NCI-H1417 treated with DMSO at 0.1 percent for 48 hours (cell line): Measurements from ENCODE around the gene NOL4L.

Experiments used
- DNase-seq: peaks from one replicate; lab custom pipeline; 2025; lab: John Stamatoyannopoulos, UW

The NOL4L gene

DNA sequence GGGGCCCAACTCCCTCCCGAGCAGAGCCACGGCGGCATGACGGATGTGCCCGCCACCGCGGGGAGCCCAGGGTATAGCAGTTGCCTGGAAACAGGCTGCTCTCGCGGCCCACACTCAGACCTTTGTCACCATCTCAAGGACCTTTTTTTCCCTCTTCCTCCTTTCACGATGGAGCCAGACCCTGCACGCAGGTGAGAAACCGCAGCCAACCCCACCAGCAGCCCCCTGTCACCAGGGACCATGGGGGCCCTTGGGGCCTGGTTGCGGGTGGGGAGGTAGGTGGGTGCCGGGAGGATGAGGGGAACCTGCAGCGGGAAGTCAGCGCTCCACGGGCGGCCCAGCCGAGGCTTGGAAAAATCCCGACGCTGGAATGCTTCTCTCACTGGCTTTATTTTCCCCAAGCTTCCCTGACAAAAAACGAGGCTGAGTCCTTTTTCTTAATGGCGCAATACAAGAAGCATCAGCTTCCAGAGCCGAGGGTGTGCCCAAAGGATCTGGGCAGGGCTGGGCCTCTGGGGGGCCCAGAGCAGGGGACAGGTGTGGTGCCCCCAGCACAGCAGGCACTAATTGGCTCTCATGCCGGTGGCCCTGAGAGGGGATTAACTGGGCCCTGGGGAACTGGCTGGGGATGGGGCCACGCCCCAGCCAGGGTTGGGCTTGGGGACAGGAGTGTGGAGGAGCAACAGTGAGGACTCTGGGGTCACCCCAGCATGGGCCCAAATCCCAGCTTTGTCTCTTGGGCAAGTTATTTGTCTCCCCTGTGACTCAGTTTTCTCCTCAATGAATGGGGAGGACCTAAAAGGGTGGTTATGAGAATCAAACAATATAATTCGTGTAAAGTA lies 23.9 kb downstream of the NOL4L start:
- peak; percentile 39 for DNase-seq

DNA sequence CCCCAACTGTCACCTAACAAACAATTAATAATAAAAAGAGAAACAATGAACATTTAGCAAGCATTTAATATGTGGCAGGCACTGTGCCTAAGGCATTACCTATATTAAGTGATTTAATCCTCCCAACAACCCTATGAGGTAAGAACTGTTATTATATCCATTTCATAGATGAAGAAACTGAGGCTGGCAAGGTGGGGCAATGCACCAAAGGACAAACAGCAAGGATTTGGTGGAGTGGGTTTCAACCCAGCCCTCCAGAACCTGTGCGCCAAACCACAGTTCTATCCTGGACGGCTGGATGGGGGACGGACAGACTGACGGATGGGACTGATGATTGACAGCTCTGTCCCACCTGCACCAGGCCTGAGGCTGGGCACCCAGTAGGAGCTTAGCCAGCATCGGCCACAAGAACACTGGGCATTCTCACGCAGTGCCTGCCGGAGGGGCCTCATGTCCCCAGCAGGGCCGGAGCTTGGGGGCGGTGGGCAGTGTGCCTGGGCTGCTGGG lies 24.6 kb downstream of the NOL4L start:
- no peak for DNase-seq

DNA sequence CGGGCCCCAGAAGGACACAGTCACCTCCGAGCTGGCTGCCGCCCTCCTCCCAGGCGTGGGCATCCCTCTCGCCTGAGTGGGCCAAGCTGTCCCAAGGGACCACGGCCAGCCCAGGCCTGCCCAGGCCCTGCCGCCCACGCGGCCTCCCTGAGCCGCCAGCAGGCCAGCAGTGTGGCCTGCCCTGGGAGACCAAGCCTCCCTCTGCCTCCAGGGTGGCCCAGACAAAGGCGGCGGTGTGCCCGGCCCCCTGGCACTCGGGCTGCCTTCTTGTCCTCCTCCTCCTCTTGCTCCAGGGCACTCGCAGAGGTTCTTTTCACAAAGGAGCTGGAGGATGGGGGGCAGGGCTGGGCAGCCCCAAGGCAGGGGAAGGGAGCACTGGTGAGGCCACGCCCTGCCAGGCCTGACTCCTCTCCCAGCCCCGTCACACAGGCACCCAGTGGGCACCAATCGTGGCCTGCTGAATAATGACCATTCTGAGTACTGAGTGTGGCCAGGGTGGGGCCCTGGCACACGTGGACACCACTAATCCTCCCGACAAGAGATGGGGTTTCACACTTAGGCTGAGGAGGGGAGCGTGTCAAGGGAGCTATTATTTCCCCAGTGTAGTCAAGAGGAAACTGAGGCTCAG lies 25.3 kb downstream of the NOL4L start:
- DNase-seq, result no peak

DNA sequence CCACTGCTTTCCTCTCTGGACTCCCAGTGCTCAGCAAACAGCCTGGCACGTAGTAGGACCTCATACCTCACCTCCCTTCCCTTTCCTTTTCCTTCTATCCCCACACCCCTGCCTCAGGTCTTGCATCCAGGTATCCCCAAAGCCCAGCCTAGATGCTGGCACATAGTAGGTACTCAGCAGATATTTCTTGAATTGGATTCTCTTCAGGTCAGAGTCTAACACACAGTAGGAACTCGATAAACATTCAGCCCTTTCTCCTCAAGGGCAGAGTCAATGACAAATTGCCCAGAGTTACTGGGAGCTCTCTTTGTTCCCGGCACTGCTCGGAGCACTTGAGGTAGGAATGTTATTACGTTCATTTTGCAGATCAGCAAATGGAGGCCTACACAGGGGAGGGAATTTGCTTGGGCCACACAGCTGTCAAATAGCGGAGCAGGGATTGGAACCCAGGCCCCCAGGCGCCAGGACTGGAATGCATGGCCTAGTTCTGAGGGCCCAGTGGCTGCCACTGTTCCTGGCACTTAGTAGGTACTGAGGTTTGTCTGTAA lies 25.9 kb downstream of the NOL4L start:
- DNase-seq, result no peak

DNA sequence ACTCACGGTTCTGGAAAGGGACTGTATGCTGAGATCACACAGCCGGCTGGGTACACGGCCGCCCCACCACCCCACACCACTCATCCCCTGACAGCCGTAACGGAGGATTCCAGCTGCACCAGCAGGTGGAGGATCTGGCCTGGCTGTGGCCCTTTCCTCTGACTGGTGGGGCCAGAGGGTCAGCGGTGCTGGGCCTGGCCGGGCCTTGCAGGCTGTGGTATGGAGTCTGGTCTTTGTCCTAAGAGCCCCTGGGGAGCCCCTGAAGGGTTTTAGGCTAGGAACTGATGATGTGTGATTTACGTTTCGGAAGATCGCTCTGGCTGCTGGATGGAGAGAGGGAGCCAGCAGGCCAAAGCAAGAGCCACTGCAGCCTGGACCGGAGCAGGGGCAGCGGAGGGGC lies 26.6 kb downstream of the NOL4L start:
- no peak for DNase-seq

DNA sequence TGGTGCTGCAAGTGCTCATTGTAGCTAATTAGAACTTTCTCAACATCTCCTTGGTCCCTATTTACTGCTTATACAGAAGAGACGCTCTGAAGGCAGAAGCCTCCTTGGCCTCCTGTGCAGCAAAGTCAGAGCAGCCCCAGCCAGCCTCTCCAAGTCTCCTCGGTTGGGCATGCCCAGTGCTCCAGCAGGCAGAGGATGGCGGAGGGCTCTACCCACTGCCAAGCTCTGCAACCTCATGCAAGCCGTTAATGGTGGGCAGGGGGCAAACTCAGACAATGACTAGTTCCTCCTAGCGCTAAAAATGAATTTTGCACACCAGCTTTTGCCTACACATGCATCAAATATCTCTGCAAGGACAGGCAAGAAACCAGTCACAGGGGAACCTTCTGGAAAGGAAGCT lies 27.8 kb downstream of the NOL4L start:
- no peak for DNase-seq

DNA sequence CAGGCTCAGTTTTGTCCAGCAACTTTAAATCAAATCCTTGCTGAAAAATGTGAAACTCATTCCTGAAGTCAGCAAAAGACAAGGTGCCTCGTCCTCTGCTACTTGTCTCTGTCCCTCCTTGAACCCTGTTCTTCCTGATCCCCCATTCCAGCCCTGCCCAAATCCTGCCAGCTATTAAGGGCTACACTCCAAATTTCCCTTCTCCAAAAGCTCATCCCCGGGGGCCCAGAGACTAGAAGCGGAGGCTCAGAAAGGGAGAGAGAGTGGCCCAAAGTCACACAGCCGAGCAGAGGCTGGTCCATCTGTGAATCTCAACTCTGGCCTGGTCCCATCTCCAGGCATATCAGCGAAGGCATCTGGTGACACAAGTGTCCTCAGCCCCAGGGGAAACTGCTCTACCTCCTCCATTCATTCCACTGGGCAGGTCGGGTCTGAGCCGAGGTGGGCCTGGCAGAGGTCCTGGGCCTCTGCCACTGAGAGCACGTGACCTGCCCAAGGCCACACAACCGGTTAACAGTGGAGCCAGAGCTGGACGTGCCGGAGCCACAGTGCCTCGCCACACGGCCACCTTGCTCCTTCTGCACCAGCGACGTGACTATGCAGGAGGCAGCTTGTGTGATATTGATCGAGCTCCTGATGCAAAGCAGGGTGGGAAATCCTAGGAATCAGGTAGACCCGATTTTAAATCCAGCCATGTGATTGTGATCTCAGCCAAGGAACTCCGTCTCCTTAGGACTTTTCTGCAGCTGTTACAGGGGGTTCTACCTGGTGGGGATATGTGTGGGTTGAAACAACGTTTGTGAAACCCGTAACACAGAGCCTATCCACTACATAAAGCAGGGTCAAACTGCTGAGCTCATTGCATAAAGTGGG lies 28.6 kb downstream of the NOL4L start:
- no peak for DNase-seq

DNA sequence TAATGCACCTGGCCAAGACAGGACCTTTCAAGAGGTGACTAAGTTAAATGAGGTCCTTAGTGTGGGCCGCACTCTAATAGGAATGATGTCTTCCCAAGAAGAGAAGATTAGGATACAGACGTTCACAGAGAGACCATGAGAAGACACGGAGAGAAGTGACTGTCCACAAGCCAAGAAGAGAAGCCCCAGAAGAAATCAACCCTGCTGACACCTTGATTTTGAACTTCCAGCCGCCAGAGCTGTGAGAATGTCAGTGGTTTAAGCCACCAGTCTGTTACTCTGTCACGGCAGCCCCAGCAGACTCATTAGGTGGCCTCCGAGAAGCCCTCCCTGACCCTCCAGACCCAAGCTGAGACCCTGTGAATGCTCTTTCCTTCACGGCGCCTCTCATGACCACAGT lies 29.5 kb downstream of the NOL4L start:
- DNase-seq, result no peak

DNA sequence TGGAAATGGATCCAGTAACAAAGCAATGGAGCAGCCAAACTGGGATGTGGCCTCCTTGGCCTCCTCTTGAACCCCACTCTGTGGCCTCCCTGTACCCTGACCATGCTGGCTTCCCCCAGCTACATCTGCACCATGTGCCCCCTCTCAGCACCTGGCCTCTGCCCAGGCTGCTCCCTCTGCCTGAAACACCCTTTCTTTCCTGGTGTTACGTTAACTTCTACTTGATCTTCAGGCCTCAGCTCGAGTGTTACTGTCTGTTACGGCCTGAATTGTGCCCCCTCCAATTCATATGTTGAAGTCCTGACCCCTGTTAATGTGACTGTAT lies 30.2 kb downstream of the NOL4L start:
- no peak for DNase-seq

DNA sequence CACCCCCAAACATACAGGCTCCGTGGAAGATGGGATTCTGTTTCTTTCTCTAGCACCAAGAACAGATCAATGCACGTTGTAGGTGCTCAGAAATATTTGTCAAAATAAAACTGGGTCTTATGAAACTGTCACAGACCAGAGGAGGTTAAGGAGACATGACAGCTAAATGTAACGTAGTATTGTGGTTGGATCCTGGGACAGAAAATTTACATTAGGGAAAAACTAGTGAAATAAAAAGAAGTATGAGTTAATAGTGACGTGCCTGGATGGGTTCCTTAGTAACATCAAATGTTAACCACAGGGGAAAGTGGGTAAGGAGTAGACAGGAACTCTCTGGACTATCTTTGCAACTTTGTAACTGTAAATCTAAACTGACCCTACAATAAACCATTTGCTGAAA lies 31.5 kb downstream of the NOL4L start:
- no peak for DNase-seq

DNA sequence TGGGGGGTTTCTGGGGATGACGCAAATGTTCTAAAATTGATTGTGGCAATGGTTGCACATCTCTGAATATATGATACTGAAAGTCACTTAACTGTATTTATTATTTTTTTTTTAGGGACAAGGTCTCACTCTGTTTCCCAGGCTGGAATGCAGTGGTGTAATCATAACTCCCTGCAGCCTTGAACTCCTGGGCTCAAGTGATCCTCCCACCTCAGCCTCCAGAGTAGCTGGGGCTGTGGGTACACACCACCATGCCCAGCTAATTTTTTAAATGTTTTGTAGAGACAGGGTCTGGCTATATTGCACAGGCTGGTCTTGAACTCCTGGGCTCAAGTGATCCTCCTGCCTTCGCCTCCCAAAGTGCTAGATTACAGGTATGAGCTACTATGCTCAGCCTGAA lies 33.4 kb downstream of the NOL4L start:
- DNase-seq, result no peak

DNA sequence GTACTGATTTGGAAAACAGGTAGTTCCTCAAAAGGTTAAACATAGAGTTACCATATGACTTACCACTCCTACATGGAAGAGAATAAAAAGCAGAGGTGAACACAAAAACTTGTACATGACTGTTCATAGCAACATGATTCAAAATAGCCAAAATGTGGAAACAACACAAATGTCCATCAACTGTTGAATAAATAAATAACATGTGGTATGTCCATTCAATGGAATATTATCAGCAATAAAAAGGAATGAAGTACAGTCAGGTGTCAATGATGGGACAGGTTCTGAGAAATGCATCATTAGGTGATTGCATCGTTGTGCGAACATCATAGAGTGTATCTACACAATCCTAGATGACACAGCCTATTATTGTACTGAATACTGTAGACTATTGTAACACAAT lies 35.3 kb downstream of the NOL4L start:
- no peak for DNase-seq

DNA sequence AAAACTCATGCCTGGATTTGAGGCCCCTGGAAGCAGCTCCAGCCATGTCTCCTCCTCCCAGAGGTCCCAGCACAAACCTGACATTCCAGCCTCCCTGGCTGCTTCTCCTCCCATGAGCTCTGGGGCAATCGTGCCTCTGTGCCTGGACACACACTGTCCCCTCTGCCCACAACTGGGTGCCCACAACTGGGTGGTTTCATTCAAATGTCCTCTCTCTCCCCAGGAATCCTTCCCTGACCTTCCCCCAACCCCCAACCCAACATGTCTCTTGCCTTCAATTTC lies 37.4 kb downstream of the NOL4L start:
- no peak for DNase-seq

DNA sequence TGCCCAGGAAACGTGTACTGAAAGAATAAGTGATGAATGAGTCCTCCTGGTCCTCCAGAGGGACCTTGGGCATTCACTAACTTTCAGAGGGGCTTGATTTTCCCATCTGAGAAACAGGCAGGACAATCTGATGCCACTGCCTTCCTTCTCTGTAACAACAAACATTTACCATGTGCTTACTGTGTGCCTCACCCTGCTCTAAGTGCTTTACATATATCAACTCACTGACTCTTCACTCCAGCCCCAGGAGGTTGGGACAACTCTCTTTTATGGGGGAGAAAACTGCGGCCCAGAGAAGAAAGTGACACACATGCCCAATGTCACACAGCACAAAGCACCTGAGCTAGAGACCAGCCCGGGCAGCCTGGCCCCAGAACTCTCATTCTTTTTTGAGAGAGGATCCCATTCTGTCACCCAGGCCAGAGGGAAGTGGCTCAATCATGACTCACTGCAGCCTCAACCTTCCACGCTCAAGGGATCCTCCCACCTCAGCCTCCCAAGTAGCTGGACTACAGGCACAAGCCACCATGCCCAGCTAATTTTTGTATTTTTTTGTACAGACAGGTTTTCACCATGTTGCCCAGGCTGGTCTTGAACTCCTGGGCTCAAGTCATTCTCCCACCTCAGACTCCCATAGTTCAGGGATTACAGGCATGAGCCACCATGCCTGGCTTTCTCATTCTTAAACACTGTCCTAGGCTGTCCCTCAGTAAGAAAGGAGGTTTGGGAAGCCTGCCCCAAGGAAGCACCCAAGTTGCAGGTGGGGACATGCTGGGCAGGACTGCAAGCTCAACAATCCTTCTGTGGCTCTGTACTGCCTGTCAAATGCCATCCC lies 38.0 kb downstream of the NOL4L start:
- no peak for DNase-seq

DNA sequence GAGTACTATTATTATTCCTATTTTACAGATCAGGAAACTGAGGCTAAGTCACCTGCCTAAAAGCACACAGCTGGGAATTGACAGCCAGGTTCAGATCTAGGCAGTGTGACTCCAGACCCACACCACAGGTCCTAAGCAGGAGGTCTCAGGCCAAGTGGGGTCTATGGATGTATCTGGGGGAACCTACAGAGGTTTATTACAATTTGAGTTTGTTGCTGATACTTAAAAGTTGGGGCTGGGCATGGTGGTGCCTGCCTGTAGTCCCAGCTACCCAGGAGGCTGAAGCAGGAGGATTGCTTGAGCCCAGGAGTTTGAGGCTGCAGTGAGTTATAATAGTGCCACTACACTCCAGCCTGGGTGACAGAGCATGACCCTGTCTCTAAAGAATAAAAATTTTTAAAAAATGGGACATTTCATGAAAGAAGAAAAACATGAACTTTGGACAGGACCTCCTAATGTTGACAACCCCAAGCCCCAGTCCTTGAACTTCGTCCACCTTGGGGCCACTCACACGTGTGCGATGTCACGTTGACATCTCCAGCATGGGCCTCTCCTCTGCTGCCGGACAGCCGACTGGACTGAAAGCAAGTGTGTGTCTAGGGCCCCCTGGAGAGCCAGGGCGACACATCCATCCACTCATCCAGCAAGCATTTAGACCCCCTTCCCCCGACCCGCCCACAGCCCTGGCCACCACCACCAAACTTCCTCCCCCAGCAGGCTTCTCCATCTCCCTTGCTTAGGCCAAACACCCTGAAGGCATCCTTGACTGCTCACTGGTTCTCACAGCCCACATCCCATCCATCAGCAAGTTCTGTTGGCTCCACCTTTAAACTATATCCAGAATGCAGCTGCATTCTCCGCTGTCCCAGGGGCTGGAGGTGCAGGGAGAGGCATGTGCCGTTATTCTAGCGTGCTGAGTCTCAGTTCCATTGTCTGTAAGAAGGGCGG lies 40.0 kb downstream of the NOL4L start:
- DNase-seq, result no peak

DNA sequence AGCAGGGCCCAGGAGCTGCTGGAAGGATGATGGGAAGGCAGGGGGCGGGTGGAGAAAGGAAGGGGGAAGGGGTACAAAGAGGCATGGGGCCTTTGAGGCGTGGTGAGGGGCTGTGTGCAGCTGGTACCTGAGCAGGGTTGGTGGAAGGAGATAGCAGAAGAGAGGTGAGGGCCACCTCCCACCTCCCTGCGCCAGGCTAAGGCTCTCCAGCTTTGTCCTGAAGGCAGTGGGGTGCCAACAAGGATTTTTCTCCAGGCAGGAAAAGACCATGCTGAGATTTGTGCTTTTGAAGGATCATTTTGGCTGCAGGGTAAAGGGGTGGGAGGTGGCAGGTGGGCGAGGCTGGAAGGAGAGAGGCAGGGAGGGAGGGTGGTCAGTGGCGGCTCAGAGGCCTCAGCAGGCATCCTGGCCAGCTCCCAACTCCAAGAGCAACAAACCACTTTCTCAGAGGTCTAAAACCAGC lies 40.8 kb downstream of the NOL4L start:
- no peak for DNase-seq

DNA sequence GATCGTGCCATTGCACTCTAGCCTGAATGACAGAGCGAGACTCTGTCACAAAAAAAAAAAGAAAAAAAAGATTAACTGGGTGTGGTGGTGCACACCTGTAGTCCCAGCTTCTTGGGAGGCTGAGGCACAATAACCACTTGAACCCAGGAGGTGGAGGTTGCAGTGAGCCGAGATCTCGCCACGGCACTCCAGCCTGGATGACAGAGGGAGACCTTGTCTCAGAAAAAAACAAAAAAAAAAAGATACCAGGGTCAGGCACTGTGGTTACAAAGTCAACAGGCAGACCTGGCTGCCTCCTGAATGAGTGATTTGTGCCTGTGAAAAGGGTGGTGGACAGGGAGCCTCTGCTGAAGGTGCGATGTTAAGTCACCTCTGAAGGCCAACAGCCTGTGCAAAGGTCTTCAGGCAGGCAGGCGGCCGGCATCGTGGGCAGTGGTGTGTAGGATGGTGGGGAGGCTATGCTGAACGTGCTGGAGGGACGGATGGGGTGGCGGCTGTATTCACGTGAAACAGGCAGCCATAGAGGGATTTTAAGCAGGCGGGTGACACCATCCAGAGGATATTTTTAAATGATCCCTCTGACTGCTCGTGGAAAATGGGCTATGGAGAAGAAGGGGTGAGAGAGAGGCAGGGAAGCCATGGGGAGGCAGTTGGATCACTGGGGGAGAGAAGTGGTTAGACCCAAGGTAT lies 41.4 kb downstream of the NOL4L start:
- DNase-seq, result no peak

DNA sequence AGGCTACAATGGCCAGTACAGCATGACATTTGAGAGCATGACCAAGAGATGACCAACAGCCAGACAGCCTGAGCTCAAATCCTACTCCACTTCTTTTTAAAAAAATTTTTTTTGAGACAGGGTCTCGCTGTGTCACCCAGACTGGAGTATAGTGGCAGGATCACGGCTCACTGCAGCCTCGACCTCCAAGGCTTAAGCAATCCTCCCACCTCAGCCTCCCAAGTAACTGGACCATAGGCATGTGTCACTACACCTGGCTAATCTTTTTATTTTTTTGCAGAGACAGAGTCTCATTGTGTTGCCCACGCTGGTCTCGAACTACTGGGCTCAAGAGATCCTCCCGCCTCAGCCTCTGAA lies 42.9 kb downstream of the NOL4L start:
- DNase-seq, result no peak

DNA sequence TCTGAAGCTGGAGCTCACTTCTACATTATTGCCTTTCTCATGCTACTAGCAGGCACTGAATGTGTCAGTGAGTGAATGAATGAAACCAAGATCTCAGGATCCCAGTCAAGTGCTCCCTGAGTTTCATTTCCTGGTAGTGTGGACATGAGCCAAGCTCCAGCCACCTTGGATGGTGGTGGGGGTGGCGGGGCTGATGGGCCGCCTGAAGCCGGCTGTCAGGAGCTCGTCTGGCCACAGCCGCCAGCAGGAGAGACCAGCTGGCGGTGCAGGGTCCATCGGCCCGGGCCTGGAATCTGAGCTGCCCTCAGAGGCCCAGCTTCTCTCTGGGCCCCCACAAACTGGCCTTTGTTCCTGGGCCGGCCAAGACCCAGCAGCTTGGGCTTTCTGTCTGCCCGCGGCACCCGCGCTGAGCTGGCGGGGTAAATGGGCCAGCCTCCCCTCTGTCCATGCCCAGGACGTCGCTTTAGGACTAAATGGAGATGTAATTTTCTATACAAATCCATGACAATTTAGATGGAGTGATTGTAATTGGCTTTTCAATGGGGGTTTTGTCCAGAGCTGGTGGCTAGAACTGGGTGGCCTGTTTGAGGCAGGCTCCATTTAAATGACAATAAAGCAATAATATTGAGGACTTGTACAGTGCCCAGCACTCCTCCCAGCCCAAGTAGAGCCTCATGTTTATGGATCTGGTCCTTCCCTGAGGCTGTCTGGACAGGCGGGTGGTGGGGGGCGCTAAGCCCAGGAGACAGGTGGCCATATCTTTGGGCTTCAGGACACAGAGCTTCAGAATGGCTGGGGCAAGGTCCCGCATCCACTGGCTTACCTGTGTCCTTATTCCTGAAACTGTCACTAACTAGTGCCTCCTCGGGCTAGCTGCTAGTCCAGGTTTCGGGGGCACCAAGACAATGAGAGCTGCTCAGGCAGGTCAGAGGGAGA lies 43.5 kb downstream of the NOL4L start:
- no peak for DNase-seq
